Left renal pelvis (tissue), 4 donors: ENCODE results near the gene IL9R. TPM values are rescaled to one million over a fixed set of nuclear protein-coding genes. Genes with fewer than 3 reads are reported as not detected.
"Not testable (repeated sequence)": the region's sequence is repeated elsewhere in the genome, so short reads cannot be mapped to it uniquely, and the experiment has no call there.

Experiments
- DNase-seq, 4 donors: peaks; one replicate each; pipeline ENCODE4 v3.0.0-alpha.2; 2013; ENCODE audit warnings: low read depth in 4 of 4, low spot score in 3 of 4
- polyA plus RNA-seq, 4 donors: library from polyadenylated mRNA; unstranded; fragments of 120-200 nt; gene quantifications; one replicate each; pipeline ENCODE4 v1.2.1, GENCODE V29; 2013; ENCODE audit not compliant: insufficient read length in 4 of 4

Gene IL9R
- polyA plus RNA-seq, 4 donors = 0.09 to 0.33 (median 0.24) TPM

DNA sequence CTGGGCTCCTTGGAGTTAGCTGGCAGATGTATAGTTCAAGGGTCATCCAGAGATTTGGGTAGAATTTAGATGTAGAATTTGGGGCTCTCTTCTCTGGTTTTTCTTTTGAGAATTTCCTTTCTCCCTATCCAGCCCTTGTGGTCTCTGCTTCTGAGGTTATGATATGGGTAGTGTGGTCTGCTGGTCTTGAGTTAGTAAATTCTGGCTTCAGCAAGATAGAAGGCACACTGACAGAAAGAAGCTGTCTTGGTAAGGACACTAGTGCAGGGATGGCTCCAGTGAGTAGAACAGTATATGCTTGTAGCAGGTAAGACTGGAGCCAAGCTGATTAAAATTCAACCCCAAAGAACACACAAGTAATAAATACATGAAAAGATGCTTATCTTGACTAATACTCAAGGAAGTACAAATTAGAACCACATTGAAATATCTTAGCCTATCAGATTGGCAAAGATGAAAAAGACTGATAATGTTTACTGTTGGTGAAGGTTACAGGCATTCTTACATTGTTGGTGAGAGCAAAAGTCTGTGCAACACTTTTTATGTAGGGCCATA lies 2.1 kb upstream of the IL9R start:
- DNase-seq = no peak

DNA sequence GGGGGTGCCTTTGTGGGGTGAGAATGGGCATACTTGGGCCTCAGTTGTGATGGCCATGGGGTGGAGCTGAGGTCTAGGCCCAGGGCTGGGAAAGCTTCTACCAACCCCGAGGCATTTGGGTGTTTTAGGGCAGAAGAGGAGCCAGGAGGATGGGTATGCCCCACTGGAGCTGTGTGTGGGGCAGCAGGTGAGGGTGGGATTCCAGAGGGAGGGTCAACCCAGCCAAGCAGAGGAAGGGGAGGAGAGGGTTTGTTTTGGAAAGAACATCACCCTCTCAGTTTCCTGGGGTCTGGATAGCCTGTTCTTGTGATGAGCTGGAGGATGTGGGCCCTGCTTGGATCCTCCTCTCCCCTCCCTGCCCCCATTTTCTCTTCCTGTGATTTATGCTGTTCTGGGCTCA lies 620 bp downstream of the IL9R start:
- DNase-seq = no peak

DNA sequence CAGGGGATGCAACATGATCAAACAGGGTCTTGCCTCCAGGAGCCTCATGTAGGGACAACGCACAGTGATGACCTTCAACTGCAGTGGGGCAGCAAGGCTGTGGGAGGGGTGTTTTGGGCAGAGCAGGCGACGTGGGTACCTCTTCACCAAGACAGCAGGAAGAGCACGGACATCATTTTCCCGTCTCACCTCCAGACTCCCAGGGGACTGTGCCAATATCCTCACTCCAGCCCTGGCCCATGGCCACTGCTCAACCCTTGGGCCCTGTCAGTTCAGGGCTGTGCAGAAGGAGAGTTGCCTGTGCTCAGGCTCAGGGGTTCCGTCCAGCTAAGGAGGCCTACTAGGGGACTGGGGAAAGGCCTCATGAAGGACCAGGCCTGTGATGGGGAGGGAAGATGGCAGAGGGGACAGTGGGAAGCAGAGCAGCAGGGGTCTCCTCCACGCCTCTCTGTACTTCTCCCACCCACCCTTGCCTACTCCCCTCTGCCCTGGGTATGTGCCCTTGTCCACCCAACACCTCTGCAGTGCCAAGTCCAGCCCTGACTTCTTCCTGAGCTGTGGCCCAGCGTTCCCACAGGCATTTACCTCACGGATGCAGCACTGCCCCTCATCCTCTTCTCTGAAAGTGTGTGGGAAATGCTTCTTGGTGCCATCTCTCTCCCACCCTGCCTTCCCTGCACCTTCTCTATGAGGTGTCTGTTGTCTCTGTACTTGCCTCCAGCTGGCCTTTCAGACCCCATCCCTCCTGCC lies 1.4 kb downstream of the IL9R start:
- DNase-seq = no peak

GRCh38 chrX:155999751-156000150 lies 2.3 kb downstream of the IL9R start:
- not testable (repeated sequence) for DNase-seq

DNA sequence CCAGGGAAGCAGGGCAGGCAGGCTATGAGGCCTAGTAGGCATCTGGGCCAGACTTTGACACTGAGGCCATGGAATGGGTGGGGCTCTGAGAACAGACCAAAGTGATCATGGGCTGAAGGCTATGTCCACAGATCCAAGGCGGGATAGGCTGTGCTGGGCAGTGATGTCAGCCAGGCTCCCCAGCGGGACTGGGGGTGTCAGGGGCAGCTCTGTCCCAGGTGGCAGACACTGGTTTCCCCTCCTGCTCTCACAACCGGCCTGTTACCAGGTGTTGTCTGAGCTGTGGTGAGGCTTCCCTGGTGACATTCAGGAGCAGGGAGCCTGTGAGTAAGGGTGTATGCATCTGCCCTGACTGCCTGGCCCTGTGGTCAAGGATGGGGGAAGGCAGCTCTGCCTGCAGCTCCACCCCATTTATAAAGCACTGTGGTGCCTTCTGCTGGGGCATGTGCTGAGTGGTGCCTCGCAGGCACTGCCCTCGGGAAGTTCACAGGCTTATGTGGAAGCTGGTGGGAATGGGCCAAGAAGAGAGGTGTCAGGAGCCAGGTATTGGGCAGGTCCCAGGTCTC lies 2.9 kb downstream of the IL9R start:
- DNase-seq = no peak

DNA sequence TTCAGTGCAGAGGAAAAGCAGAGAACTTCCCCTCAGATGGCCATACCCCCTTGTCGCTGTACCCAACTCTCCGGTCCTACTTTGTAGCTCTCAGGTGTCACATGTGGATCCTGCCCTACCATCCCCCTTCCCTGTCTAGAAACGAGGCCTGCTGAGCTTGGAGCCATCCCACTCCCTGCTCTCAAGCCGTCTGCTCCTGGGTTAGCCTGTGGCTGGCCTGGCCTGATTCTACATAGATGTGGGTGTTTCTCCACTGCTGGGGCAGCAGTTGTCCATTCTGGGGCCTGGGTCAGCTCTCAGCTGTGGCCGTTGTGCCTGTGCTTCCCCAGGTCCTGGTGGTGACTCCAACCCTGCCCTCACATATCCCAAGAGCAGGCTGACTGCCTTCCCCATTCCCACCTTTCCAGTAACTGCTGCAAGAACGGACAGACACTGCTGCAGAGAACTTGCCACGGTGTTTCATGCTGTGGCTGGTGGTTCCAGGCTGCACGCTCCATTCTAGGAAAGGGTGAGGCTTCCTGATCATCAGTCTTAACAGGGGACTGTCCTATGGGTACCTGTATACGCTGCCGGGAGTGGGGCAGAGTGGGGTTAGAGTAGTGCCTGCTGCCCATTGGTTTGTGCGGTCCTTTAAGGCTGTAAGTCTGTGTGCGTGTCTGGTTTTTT lies 3.6 kb downstream of the IL9R start:
- no peak for DNase-seq

- DNase-seq = no peak
Measured at GRCh38 chrX:156001667-156002021, 4.1 kb downstream of the IL9R start.

- no peak for DNase-seq
Measured at GRCh38 chrX:156002507-156002906, 5.0 kb downstream of the IL9R start.

DNA sequence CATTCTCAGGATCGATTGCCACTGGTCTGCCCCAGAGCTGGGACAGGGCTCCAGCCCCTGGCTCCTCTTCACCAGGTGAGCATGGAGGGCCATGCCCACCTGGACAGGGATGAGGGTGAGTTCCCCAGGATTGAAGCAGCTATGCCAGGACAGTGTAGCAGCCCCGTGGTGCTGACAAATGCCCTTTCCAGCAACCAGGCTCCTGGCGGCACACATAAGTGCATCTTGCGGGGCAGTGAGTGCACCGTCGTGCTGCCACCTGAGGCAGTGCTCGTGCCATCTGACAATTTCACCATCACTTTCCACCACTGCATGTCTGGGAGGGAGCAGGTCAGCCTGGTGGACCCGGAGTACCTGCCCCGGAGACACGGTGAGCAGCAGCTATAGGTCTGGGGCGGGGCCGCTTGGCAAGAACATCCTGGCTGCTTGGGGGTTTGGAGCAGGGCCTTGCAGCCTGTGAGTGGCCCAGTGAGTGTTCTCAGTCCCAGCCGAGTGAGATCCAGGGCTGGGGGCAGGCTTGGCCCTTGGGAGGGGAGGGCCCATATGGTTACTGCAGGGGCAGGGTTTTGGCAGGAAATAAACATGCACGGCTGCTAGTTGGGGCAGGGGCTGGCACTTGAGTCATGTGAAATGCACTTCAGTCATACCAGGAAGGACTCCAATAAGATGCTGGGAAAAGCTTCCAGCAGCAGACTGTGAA lies 6.1 kb downstream of the IL9R start:
- no peak for DNase-seq

DNA sequence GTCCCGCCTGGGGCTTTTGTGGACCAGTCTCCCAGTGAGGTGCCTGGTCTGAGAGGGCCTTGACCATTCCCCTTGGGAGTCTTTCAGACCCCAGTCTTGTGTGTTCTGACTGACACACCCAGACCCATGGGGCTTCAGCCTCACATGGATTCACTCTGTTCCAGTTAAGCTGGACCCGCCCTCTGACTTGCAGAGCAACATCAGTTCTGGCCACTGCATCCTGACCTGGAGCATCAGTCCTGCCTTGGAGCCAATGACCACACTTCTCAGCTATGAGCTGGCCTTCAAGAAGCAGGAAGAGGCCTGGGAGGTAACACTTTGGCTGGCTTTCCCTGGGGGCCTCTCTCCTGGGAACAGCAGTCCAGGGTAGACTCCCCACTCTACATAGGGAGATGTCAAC lies 6.8 kb downstream of the IL9R start:
- DNase-seq = no peak

- DNase-seq = no peak
Measured at GRCh38 chrX:156004740-156005139, 7.2 kb downstream of the IL9R start.

GRCh38 chrX:156005144-156005543 lies 7.6 kb downstream of the IL9R start:
- no peak for DNase-seq

DNA sequence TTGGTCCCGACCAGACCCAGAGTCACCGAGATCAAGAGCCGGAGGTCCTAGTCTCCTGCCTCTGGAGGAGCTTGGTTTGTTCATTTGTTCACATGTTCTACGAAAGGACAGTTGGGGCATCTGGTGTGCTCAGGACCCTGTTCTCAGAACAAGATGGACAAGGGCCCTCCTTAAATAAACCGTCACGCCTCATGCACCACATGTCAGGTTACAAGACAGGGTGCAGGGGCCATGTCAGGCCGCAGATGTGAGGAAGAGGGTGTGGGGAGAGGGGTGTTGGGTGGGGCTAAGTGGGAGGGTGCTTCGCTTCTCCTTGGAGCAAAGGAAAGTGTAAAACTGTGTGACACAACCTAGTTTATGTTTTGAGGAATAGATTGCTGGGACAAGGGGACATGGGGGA lies 9.0 kb downstream of the IL9R start:
- DNase-seq = not testable (repeated sequence)

DNA sequence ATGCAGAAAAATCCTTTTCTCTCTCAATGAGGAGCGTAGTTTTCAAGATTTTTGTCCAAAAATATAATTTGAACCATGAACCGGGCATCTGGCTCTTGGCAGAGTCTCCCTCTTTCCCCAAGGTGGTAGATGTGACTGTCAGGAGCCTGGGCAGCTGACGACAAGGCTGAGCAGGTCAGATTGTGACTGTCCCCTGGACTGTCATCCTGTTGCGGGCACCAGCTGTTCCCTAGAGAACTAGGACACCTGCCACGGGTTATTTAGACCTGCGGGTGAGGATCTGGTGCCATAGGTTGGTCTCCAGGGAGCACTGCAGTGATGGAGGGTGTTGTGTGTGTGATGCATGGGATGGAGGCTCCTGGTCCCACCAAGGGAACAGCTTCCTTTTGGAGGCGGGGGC lies 10.9 kb downstream of the IL9R start:
- DNase-seq = not testable (repeated sequence)

DNA sequence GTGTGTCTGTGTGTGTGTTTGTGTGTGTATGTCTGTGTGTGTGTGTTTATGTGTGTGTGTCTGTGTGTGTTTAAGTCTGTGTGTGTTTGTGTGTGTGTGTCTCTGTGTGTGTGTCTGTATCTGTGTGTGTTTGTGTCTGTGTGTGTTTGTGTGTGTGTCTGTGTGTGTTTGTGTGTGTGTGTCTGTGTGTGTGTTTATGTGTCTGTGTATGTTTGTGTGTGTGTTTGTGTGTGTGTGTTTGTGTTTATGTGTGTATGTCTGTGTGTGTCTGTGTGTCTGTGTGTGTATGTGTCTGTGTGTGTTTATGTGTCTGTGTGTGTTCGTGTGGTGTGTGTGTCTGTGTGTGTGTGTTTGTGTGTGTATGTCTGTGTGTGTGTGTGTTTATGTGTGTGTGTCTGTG lies 11.4 kb downstream of the IL9R start:
- DNase-seq = no peak

DNA sequence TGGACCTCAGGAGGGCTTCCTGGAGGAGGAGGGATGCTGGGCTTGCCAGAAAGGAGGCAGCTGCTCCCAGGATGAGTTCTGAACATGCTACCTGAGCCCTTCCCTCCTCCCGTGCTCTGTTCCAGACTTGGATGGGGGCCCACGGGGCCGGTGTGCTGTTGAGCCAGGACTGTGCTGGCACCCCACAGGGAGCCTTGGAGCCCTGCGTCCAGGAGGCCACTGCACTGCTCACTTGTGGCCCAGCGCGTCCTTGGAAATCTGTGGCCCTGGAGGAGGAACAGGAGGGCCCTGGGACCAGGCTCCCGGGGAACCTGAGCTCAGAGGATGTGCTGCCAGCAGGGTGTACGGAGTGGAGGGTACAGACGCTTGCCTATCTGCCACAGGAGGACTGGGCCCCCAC lies 12.2 kb downstream of the IL9R start:
- not testable (repeated sequence) for DNase-seq

- not testable (repeated sequence) for DNase-seq
Measured at GRCh38 chrX:156013286-156013953, 15.9 kb downstream of the IL9R start.

DNA sequence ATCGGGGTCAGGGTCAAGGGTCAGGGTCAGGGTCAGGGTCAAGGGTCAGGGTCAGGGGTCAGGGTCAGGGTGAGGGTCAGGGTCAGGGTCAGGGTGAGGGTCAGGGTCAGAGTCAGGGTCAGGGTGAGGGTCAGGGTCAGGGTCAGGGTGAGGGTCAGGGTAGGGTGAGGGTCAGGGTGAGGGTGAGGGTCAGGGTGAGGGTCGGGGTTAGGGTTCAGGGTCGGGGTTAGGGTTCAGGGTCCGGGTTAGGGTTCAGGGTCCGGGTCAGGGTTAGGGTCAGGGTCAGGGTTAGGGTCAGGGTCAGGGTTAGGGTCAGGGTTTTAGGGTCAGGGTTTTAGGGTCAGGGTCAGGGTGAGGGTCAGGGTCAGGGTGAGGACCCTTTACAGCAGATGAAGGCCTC lies 22.4 kb downstream of the IL9R start:
- DNase-seq = not testable (repeated sequence)

DNA sequence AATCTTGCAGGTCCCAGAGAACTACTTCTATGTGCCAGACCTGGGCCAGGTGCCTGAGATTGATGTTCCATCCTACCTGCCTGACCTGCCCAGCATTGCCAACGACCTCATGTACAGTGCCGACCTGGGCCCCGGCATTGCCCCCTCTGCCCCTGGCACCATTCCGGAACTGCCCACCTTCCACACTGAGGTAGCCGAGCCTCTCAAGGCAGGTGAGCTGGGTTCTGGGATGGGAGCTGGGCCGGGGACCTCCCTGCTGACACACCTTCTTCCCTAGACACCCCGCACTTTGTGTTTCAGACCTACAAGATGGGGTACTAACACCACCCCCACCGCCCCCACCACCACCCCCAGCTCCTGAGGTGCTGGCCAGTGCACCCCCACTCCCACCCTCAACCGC lies 25.5 kb downstream of the IL9R start:
- DNase-seq = not testable (repeated sequence)

DNA sequence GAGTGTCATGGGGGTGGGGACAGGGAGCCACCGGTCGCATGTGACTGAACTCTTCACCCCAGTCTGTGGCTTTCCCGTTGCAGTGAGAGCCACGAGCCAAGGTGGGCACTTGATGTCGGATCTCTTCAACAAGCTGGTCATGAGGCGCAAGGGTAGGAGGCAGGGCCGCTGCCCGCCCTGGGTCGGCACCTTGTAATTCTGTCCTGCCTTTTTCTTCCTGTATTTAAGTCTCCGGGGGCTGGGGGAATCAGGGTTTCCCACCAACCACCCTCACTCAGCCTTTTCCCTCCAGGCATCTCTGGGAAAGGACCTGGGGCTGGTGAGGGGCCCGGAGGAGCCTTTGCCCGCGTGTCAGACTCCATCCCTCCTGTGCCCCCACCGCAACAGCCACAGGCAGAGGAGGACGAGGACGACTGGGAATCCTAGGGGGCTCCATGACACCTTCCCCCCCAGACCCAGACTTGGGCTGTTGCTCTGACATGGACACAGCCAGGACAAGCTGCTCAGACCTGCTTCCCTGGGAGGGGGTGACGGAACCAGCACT lies 27.5 kb downstream of the IL9R start:
- DNase-seq = not testable (repeated sequence)
